NB4 (cell line): ENCODE data around the gene TMEM165.

Experiments used
- CTCF ChIP-seq: IDR thresholded peaks from one replicate; pipeline ENCODE4 v1.5.1; 2012; ENCODE audit warnings: low read depth, low read length
- POLR2A ChIP-seq: IDR thresholded peaks from 2 replicates; pipeline ENCODE4 v1.6.1; 2011; ENCODE audit warnings: mild to moderate bottlenecking; ENCODE audit not compliant: insufficient read length; ENCODE audit errors: extremely low read depth

GRCh38 chr4:55398461-55398860, 2.7 kb downstream of the TMEM165 start:
- TF ChIP-seq CTCF (no peak), POLR2A (no peak)
